Nephron progenitor cell (in vitro differentiated cells): ENCODE measurements around the gene ITK.
"Not testable (repeated sequence)": the region's sequence is repeated elsewhere in the genome, so short reads cannot be mapped to it uniquely, and the experiment has no call there.

Experiments
- DNase-seq: peaks from one replicate; pipeline ENCODE4 v3.0.0; 2021
- H3K27ac Mint-ChIP-seq: 2 replicates; pipeline ENCODE4 v1.8.0; 2021; ENCODE audit warnings: mild to moderate bottlenecking, moderate library complexity, mixed read lengths
- H3K27me3 Mint-ChIP-seq: 2 replicates; pipeline ENCODE4 v1.8.0; 2021; ENCODE audit warnings: mild to moderate bottlenecking, low read depth, mixed read lengths; ENCODE audit not compliant: poor library complexity
- H3K36me3 Mint-ChIP-seq: 2 replicates; pipeline ENCODE4 v1.8.0; 2021; ENCODE audit warnings: low read depth, mixed read lengths
- H3K4me1 Mint-ChIP-seq: 2 replicates; pipeline ENCODE4 v1.8.0; 2021; ENCODE audit warnings: mixed read lengths
- H3K4me3 Mint-ChIP-seq: 2 replicates; pipeline ENCODE4 v1.8.0; 2021; ENCODE audit warnings: mild to moderate bottlenecking, moderate library complexity, mixed read lengths
- H3K9me3 Mint-ChIP-seq: 2 replicates; pipeline ENCODE4 v1.8.0; 2021; ENCODE audit warnings: mild to moderate bottlenecking, moderate library complexity, mixed read lengths
- CTCF ChIP-seq: fragments of 200-600 bp; sonication (generic); IDR thresholded peaks from 2 replicates; pipeline ENCODE4 v1.5.0; 2021; ENCODE audit warnings: antibody characterized with exemption

The ITK gene

GRCh38 chr5:157233515-157233914, 52.9 kb downstream of the ITK start:
- TF ChIP-seq CTCF: no peak
- Mint-ChIP-seq H3K4me3 (no peak overlapping the region), H3K4me1 (no peaks in the 10 kb centered on the region), H3K27ac (no peak overlapping the region), H3K27me3 (peaks cover 9% of the 10 kb centered on the region), H3K9me3 (no peaks in the 10 kb centered on the region), H3K36me3 (no peaks in the 10 kb centered on the region)
- DNase-seq: no peak

GRCh38 chr5:157236423-157236822, 55.8 kb downstream of the ITK start:
- no peak for TF ChIP-seq CTCF
- H3K4me1 Mint-ChIP-seq: no peaks in the 10 kb centered on the region
- no peak overlapping the region for H3K27ac Mint-ChIP-seq
- no peak for DNase-seq
- H3K9me3 Mint-ChIP-seq: no peaks in the 10 kb centered on the region
- H3K4me3 Mint-ChIP-seq: no peak overlapping the region
- H3K36me3 Mint-ChIP-seq: no peaks in the 10 kb centered on the region
- H3K27me3 Mint-ChIP-seq: peaks cover 15% of the 10 kb centered on the region

- Mint-ChIP-seq H3K9me3 (no peaks in the 10 kb centered on the region), H3K4me3 (no peak overlapping the region), H3K4me1 (no peaks in the 10 kb centered on the region), H3K27me3 (peaks cover 10% of the 10 kb centered on the region), H3K27ac (no peak overlapping the region), H3K36me3 (no peaks in the 10 kb centered on the region)
- no peak for TF ChIP-seq CTCF
- DNase-seq: no peak
Measured at GRCh38 chr5:157241483-157241882, 60.8 kb downstream of the ITK start.

GRCh38 chr5:157244704-157245103, 64.1 kb downstream of the ITK start:
- not testable (repeated sequence) for H3K4me3 Mint-ChIP-seq, H3K27me3 Mint-ChIP-seq, H3K4me1 Mint-ChIP-seq, H3K36me3 Mint-ChIP-seq, DNase-seq, H3K9me3 Mint-ChIP-seq, H3K27ac Mint-ChIP-seq

- DNase-seq: no peak
- Mint-ChIP-seq H3K4me1 (no peaks in the 10 kb centered on the region), H3K9me3 (no peaks in the 10 kb centered on the region), H3K36me3 (no peaks in the 10 kb centered on the region), H3K4me3 (no peak overlapping the region), H3K27me3 (peaks cover 2% of the 10 kb centered on the region), H3K27ac (no peak overlapping the region)
- TF ChIP-seq CTCF: no peak
Measured at GRCh38 chr5:157245476-157245875, 64.8 kb downstream of the ITK start.

- DNase-seq: no peak
- no peaks in the 10 kb centered on the region for H3K27me3 Mint-ChIP-seq
- H3K27ac Mint-ChIP-seq: no peak overlapping the region
- TF ChIP-seq CTCF: no peak
- H3K4me1 Mint-ChIP-seq: no peaks in the 10 kb centered on the region
- no peaks in the 10 kb centered on the region for H3K9me3 Mint-ChIP-seq
- H3K36me3 Mint-ChIP-seq: no peaks in the 10 kb centered on the region
- H3K4me3 Mint-ChIP-seq: no peak overlapping the region
Measured at GRCh38 chr5:157245886-157246285, 65.2 kb downstream of the ITK start.

GRCh38 chr5:157247267-157247666, 66.6 kb downstream of the ITK start:
- no peak for TF ChIP-seq CTCF
- H3K4me1 Mint-ChIP-seq: no peaks in the 10 kb centered on the region
- H3K27ac Mint-ChIP-seq: no peak overlapping the region
- peaks cover 7% of the 10 kb centered on the region for H3K27me3 Mint-ChIP-seq
- no peaks in the 10 kb centered on the region for H3K36me3 Mint-ChIP-seq
- H3K9me3 Mint-ChIP-seq: no peaks in the 10 kb centered on the region
- no peak for DNase-seq
- no peak overlapping the region for H3K4me3 Mint-ChIP-seq
